ENCODE results near the gene GLYR1.

GRCh38 chr16:4813251-4814003 lies 33.7 kb downstream of the GLYR1 start:
- TF ChIP-seq ZC3H11A (IDR thresholded peaks at IDR 0.05) (no peak), KDM5A (IDR thresholded peaks at IDR 0.05) (no peak), KDM1A (IDR thresholded peaks at IDR 0.05; ENCODE audit: low read depth) (no peak), CTCF (IDR thresholded peaks at IDR 0.05) (no peak), POLR2A (IDR thresholded peaks at IDR 0.05; ENCODE audit: low read length) (no peak), EP300 (IDR thresholded peaks at IDR 0.05) (no peak), TP53 (CRISPR knock-in tag; IDR thresholded peaks at IDR 0.05) (no peak), USF2 (IDR thresholded peaks at IDR 0.05) (no peak)
- TF ChIP-seq, protein P1, sequence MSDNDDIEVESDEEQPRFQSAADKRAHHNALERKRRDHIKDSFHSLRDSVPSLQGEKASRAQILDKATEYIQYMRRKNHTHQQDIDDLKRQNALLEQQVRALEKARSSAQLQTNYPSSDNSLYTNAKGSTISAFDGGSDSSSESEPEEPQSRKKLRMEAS (IDR thresholded peaks at IDR 0.05) = no peak

All from A549 (cell line).